C4-2B (cell line): Measurements from ENCODE around the gene ERGIC1.
A peak's percentile ranks its signal among the peaks of the same experiment; 100 is the strongest.

Source experiments
- H3K27ac ChIP-seq: fragments of 450-650 bp; 2 replicates; pipeline ENCODE4 v1.5.1; 2017
- ZFX ChIP-seq: fragments of 450-650 bp; IDR thresholded peaks from 2 replicates; pipeline ENCODE4 v1.6.1; 2017
- TF ChIP-seq, protein P1 (sequence below): fragments of 450-650 bp; conservative IDR thresholded peaks from 2 replicates; pipeline ENCODE4 v1.5.1; 2017; ENCODE audit warnings: mild to moderate bottlenecking

The ERGIC1 gene

DNA sequence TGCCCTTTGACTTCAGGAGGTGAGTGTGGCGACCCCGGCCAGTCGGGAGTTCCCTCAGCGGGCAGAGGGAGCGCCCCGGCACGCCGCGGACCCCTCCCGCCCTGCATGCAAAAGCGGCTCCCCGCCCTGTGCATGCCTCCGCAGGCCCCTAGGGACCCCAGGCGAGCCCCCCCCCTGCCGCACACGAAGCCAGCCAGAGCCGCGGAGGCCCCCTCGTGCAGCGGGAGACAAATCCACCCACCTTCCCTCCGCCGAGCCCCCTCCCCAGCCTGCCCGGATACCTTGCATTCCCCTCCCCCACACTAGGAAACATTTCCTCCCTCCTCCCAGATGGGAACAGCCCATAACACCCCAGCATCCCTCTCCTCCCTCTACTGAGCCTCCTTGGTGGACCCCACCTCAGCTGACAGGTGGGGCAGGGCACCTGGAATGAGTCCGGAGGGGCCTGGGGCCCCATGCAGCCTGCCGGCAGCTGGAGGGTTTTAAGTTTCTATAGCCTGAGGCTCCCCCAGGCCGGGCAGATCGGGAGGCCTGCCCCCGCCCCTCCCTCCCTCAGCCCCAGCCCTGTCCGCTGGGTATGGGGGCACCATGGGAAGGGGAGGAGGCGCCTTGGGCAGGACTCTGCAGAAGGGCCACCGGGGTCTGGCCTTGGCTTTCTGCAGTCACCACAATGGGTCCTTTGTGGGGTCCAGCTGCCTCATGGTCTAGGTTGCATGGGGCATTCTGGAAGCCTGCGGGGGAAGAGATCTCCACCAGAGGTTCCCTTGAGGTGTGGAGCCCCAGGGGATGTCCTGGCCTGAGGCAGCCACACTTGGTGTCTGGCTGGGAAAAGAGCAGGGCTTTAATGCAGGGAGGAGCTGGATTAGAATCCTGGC lies 601 bp downstream of the ERGIC1 start:
- TF ChIP-seq, protein P1, sequence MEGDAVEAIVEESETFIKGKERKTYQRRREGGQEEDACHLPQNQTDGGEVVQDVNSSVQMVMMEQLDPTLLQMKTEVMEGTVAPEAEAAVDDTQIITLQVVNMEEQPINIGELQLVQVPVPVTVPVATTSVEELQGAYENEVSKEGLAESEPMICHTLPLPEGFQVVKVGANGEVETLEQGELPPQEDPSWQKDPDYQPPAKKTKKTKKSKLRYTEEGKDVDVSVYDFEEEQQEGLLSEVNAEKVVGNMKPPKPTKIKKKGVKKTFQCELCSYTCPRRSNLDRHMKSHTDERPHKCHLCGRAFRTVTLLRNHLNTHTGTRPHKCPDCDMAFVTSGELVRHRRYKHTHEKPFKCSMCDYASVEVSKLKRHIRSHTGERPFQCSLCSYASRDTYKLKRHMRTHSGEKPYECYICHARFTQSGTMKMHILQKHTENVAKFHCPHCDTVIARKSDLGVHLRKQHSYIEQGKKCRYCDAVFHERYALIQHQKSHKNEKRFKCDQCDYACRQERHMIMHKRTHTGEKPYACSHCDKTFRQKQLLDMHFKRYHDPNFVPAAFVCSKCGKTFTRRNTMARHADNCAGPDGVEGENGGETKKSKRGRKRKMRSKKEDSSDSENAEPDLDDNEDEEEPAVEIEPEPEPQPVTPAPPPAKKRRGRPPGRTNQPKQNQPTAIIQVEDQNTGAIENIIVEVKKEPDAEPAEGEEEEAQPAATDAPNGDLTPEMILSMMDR: no peak
- no peak for TF ChIP-seq ZFX
- H3K27ac ChIP-seq: peak overlapping the region; percentile 95

DNA sequence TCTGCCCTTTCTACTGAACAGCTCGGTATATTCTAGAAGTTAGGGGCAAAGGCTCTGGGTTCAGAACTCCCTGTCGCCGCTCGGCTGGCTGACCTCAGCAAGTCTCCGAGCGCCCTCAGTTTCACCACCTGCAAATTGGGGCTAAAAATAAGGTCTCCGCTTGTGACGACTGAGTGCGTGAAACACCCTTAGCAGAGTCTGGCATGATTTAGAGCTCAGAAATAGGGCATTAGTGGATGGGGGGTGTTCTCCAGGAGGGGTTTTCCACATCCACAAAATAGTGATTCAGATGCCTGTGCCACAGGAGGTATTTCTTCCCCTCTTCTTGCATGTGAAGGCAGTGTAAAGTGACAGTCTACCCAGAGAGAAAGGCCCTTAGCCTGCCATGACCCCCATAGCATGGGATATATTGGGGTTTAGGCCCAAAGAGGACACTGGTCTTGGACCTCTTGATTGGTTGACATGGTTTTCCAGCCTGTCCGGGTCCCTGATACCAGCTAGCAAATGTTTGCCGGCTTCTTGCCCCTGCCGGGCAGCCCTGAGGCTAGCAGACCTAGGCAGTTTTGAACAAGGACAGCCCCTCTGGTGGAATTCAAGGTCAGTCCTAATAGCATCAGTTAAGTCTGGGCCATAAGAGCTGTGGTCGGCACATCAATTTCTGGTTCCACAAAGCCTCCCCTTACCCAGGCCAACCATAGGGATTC lies 1.4 kb downstream of the ERGIC1 start:
- peak overlapping the region; percentile 95 for H3K27ac ChIP-seq
- TF ChIP-seq, protein P1: no peak
- TF ChIP-seq ZFX: no peak

DNA sequence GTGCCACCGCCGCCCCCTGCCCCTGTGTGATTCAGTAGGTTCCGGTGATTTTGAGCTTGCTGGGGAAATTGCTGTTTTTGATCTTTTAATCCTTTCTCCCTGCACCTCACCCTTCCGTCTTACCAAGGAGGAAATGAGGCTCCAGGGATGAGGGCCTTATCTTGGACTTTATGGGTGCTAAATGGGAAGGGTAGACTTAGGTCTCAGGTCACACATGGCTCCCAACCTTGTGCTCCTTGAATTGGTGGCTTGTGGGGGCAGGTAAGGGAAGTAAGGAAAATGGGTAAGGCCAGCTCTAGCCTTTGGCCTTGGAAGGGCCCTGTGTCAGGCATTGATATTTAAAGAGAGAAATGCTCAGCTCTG lies 1.9 kb downstream of the ERGIC1 start:
- TF ChIP-seq, protein P1: no peak
- TF ChIP-seq ZFX: no peak
- H3K27ac ChIP-seq: peak overlapping the region; percentile 95

DNA sequence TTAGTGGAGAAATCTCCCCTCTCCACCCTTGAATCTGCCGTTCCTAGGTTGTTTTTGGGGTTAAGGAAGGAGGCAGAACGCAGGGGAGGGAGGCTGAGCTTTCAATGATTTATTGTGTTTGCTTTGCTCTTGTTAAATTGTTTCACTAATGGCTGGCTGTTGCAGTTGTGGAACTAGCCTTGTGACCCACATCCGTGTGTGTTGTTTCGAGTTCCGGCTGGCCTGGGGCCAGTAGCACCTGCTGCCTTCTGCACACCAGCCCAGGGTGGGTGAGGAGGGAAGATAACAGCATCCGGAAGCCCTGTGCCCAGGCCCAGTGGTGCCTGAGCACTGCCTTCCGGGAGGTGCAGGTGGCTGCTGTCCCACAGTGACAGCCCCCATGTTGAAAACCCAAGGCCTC lies 3.6 kb downstream of the ERGIC1 start:
- H3K27ac ChIP-seq: peak overlapping the region; percentile 95
- TF ChIP-seq, protein P1: no peak
- TF ChIP-seq ZFX: no peak

DNA sequence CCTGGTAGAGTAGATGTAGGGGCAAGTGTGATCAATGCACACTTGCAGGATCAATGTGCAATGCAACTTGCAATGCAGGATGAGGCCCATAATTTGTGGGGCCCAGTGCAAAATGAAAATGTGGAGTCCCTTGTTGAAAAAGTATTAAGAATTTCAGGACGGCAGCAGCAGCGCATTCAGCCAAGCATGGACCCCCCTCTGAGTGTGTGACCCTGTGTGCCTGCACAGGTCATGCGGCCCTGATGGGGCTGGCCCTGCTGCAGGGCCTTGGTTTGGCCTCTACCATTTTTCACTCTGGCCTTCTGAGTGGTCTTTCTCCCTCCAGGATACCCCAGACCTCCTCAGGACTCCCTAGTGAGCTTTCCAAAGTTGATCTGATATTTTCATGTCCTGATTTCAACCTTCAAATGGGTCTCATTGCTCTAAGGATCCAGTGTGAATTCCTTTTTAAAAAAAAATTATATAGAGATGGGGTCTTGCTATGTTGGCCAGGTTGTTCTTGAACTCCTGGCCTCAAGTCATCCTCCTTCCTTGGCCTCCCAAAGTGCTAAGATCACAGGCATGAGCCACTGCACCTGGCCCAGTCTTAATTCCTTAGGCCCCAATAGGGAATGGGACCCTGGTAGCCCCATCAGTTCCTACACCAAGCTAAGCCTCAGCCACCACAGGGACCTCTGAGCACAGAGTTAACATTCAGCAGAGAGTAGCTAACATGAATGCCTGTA lies 4.3 kb downstream of the ERGIC1 start:
- TF ChIP-seq, protein P1: no peak
- TF ChIP-seq ZFX: no peak
- H3K27ac ChIP-seq: peak overlapping the region; percentile 95

DNA sequence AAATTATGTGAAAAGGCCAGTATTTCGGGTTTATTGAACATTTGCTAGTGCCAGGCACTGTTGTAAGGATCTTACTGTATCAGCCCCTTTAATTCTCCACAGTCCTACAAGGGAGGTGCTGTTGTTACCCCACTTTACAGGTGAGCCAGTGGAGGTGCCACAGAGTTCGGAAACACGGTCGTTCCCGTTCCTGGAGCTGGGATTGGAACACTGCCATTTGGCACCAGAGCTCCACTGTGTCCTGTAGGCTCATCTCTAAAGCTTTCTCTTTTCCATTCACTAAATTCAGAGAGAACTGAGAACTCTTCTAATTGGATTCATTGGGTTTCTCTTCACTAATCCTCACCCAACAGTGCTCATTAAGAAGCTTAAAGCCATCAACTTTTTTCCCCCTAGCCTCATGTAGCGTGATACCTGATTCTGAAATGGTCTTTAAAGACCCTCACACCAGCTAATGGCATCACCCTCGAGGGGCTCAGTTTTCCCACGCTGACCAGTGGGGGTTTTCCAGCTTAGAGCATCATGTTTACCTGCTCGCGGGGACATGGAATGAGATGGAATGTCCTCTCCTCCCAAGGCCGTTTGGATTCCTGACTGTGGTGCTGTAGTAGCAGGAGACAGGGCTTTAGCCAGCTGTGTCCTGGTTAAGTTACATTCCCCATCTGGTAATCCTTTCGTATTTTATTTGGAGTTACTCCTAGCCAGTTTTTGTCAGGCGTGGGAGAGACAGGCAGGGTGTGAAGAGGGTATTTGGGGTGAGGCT lies 5.8 kb downstream of the ERGIC1 start:
- H3K27ac ChIP-seq: peak overlapping the region; percentile 95
- TF ChIP-seq ZFX: no peak
- TF ChIP-seq, protein P1: no peak
